Measurements from ENCODE around the gene ACADVL. TPM values are rescaled to one million over a fixed set of nuclear protein-coding genes. Genes with fewer than 3 reads are reported as not detected.

Gene ACADVL
- total and polyA plus RNA-seq, 2 donors = 221 to 990 TPM

Other genes with a start within 250 kb of the ACADVL start
Only the 30 nearest of the 33 such genes appear.
- 95.2 TPM for gene RNASEK, start 207.3 kb upstream of the ACADVL start, total RNA-seq
- 368 TPM for gene RNASEK, start 207.3 kb upstream of the ACADVL start, polyA plus RNA-seq
- gene BCL6B, start 196.9 kb upstream of the ACADVL start, total RNA-seq = 3.4 TPM
- 2.4 TPM for gene BCL6B, start 196.9 kb upstream of the ACADVL start, polyA plus RNA-seq
- gene SLC16A13, start 183.9 kb upstream of the ACADVL start, total RNA-seq = 0.42 TPM
- 2.5 TPM for gene SLC16A13, start 183.9 kb upstream of the ACADVL start, polyA plus RNA-seq
- 0.52 TPM for gene SLC16A11, start 175.8 kb upstream of the ACADVL start, total RNA-seq
- 7.4 TPM for gene SLC16A11, start 175.8 kb upstream of the ACADVL start, polyA plus RNA-seq
- 8.6 TPM for gene CLEC10A, start 139.7 kb upstream of the ACADVL start, total RNA-seq
- gene CLEC10A, start 139.7 kb upstream of the ACADVL start, polyA plus RNA-seq = 11.2 TPM
- gene ASGR2, start 105.1 kb upstream of the ACADVL start, total RNA-seq = 0.85 TPM
- 4.7 TPM for gene ASGR2, start 105.1 kb upstream of the ACADVL start, polyA plus RNA-seq
- gene ASGR1, start 40.6 kb upstream of the ACADVL start, total RNA-seq = 0.90 TPM
- 3.3 TPM for gene ASGR1, start 40.6 kb upstream of the ACADVL start, polyA plus RNA-seq
- 8.5 TPM for gene DLG4, start 102 bp upstream of the ACADVL start, total RNA-seq
- 15.1 TPM for gene DLG4, start 102 bp upstream of the ACADVL start, polyA plus RNA-seq
- gene DVL2, start 14.6 kb downstream of the ACADVL start, total RNA-seq = 21.8 TPM
- gene DVL2, start 14.6 kb downstream of the ACADVL start, polyA plus RNA-seq = 26.6 TPM
- 51.6 TPM for gene PHF23, start 19.5 kb downstream of the ACADVL start, total RNA-seq
- gene PHF23, start 19.5 kb downstream of the ACADVL start, polyA plus RNA-seq = 47.5 TPM
- 245 TPM for gene GABARAP, start 22.5 kb downstream of the ACADVL start, total RNA-seq
- gene GABARAP, start 22.5 kb downstream of the ACADVL start, polyA plus RNA-seq = 846 TPM
- gene CTDNEP1, start 31.8 kb downstream of the ACADVL start, total RNA-seq = 19.5 TPM
- gene CTDNEP1, start 31.8 kb downstream of the ACADVL start, polyA plus RNA-seq = 79.7 TPM
- gene ELP5, start 32.3 kb downstream of the ACADVL start, total RNA-seq = 50.7 TPM
- gene ELP5, start 32.3 kb downstream of the ACADVL start, polyA plus RNA-seq = 35.9 TPM
- 6.3 TPM for gene CLDN7, start 42.5 kb downstream of the ACADVL start, total RNA-seq
- 34.9 TPM for gene CLDN7, start 42.5 kb downstream of the ACADVL start, polyA plus RNA-seq
- gene SLC2A4, start 61.8 kb downstream of the ACADVL start, total RNA-seq = 0.19 TPM
- 1.2 TPM for gene SLC2A4, start 61.8 kb downstream of the ACADVL start, polyA plus RNA-seq
- 0.66 TPM for gene YBX2, start 74.7 kb downstream of the ACADVL start, total RNA-seq
- gene YBX2, start 74.7 kb downstream of the ACADVL start, polyA plus RNA-seq = 0.48 TPM
- gene EIF5A, start 87.7 kb downstream of the ACADVL start, total RNA-seq = 305 TPM
- gene EIF5A, start 87.7 kb downstream of the ACADVL start, polyA plus RNA-seq = 324 TPM
- gene GPS2, start 95.4 kb downstream of the ACADVL start, total RNA-seq = 49.2 TPM
- gene GPS2, start 95.4 kb downstream of the ACADVL start, polyA plus RNA-seq = 71.3 TPM
- gene NEURL4, start 109.4 kb downstream of the ACADVL start, total RNA-seq = 12.3 TPM
- gene NEURL4, start 109.4 kb downstream of the ACADVL start, polyA plus RNA-seq = 39.6 TPM
- gene ACAP1, start 116.6 kb downstream of the ACADVL start, total RNA-seq = 167 TPM
- 364 TPM for gene ACAP1, start 116.6 kb downstream of the ACADVL start, polyA plus RNA-seq
- gene KCTD11, start 132.2 kb downstream of the ACADVL start, total RNA-seq = 3.0 TPM
- 9.9 TPM for gene KCTD11, start 132.2 kb downstream of the ACADVL start, polyA plus RNA-seq
- not detected for gene TMEM95, start 135.2 kb downstream of the ACADVL start, total RNA-seq
- 0.05 TPM for gene TMEM95, start 135.2 kb downstream of the ACADVL start, polyA plus RNA-seq
- 1.8 TPM for gene TNK1, start 161.2 kb downstream of the ACADVL start, total RNA-seq
- 7.2 TPM for gene TNK1, start 161.2 kb downstream of the ACADVL start, polyA plus RNA-seq
- gene PLSCR3, start 174.6 kb downstream of the ACADVL start, total RNA-seq = 9.3 TPM
- gene PLSCR3, start 174.6 kb downstream of the ACADVL start, polyA plus RNA-seq = 32.7 TPM
- gene TMEM256, start 184.2 kb downstream of the ACADVL start, total RNA-seq = 109 TPM
- gene TMEM256, start 184.2 kb downstream of the ACADVL start, polyA plus RNA-seq = 152 TPM
- 0.38 TPM for gene NLGN2, start 187.9 kb downstream of the ACADVL start, total RNA-seq
- 5.6 TPM for gene NLGN2, start 187.9 kb downstream of the ACADVL start, polyA plus RNA-seq
- not detected for gene SPEM1, start 200.4 kb downstream of the ACADVL start, total RNA-seq
- gene SPEM1, start 200.4 kb downstream of the ACADVL start, polyA plus RNA-seq = not detected
- gene SPEM2, start 205.7 kb downstream of the ACADVL start, total RNA-seq = not detected
- gene SPEM2, start 205.7 kb downstream of the ACADVL start, polyA plus RNA-seq = 0.02 TPM
- not detected for gene SPEM3, start 208.9 kb downstream of the ACADVL start, total RNA-seq
- gene SPEM3, start 208.9 kb downstream of the ACADVL start, polyA plus RNA-seq = not detected
- 6.8 TPM for gene TMEM102, start 215.5 kb downstream of the ACADVL start, total RNA-seq
- 5.1 TPM for gene TMEM102, start 215.5 kb downstream of the ACADVL start, polyA plus RNA-seq